Measurements from ENCODE around the gene CD40.

CD40 gene

GRCh38 chr20:46126440-46127056 is 8.4 kb downstream of the CD40 start:
- TF ChIP-seq EGR1 (IDR thresholded peaks at IDR 0.05) (no peak), YY1 (IDR thresholded peaks at IDR 0.05; ENCODE audit: low read depth) (no peak)

- TF ChIP-seq ZBTB7A (IDR thresholded peaks at IDR 0.05; ENCODE audit: low read depth), result no peak
- TF ChIP-seq TEAD4 (IDR thresholded peaks at IDR 0.05), result no peak
- no peak for TF ChIP-seq TCF12 (IDR thresholded peaks at IDR 0.05; ENCODE audit: low read depth)
- no peak for TF ChIP-seq EP300 (IDR thresholded peaks at IDR 0.05; ENCODE audit: borderline replicate concordance)
- TF ChIP-seq REST (IDR thresholded peaks at IDR 0.05; ENCODE audit: low read depth), result no peak
These were observed 9.4 kb downstream of the CD40 start for GRCh38 chr20:46127396-46128010.

GRCh38 chr20:46128310-46129151 is 10.4 kb downstream of the CD40 start:
- no peak for TF ChIP-seq TCF12 (IDR thresholded peaks at IDR 0.05; ENCODE audit: low read depth)
- no peak for TF ChIP-seq REST (IDR thresholded peaks at IDR 0.05; ENCODE audit: low read depth)
- TF ChIP-seq RAD21 (IDR thresholded peaks at IDR 0.05; ENCODE audit: low read depth), result peak; percentile 62
- no peak for TF ChIP-seq TAF1 (IDR thresholded peaks at IDR 0.05; ENCODE audit: low read depth)

- no peak for TF ChIP-seq TAF1 (IDR thresholded peaks at IDR 0.05; ENCODE audit: low read depth)
- no peak for TF ChIP-seq FOXM1 (IDR thresholded peaks at IDR 0.05; ENCODE audit: borderline replicate concordance, low read depth)
- TF ChIP-seq NFIC (IDR thresholded peaks at IDR 0.05), result no peak
- no peak for TF ChIP-seq REST (IDR thresholded peaks at IDR 0.05; ENCODE audit: low read depth)
- no peak for TF ChIP-seq ZBTB7A (IDR thresholded peaks at IDR 0.05; ENCODE audit: low read depth)
- TF ChIP-seq TCF12 (IDR thresholded peaks at IDR 0.05; ENCODE audit: low read depth), result no peak
- TF ChIP-seq EGR1 (IDR thresholded peaks at IDR 0.05), result no peak
- TF ChIP-seq RAD21 (IDR thresholded peaks at IDR 0.05; ENCODE audit: low read depth), result no peak
- TF ChIP-seq TEAD4 (IDR thresholded peaks at IDR 0.05), result no peak
- TF ChIP-seq YY1 (IDR thresholded peaks at IDR 0.05; ENCODE audit: low read depth), result no peak
- no peak for TF ChIP-seq USF1 (IDR thresholded peaks at IDR 0.05)
- no peak for TF ChIP-seq CREB1 (IDR thresholded peaks at IDR 0.05; ENCODE audit: low read depth)
- TF ChIP-seq MAX (IDR thresholded peaks at IDR 0.05), result no peak
- TF ChIP-seq CEBPB (IDR thresholded peaks at IDR 0.05), result no peak
- no peak for TF ChIP-seq EP300 (IDR thresholded peaks at IDR 0.05; ENCODE audit: borderline replicate concordance)
These were observed 11.9 kb downstream of the CD40 start for GRCh38 chr20:46129955-46130481.

- no peak for TF ChIP-seq USF1 (IDR thresholded peaks at IDR 0.05)
- no peak for TF ChIP-seq FOXM1 (IDR thresholded peaks at IDR 0.05; ENCODE audit: borderline replicate concordance, low read depth)
- TF ChIP-seq REST (IDR thresholded peaks at IDR 0.05; ENCODE audit: low read depth), result no peak
- no peak for TF ChIP-seq TEAD4 (IDR thresholded peaks at IDR 0.05)
- TF ChIP-seq NFIC (IDR thresholded peaks at IDR 0.05), result no peak
- no peak for TF ChIP-seq MAX (IDR thresholded peaks at IDR 0.05)
- TF ChIP-seq TAF1 (IDR thresholded peaks at IDR 0.05; ENCODE audit: low read depth), result no peak
- no peak for TF ChIP-seq YY1 (IDR thresholded peaks at IDR 0.05; ENCODE audit: low read depth)
- no peak for TF ChIP-seq ZBTB7A (IDR thresholded peaks at IDR 0.05; ENCODE audit: low read depth)
- no peak for TF ChIP-seq CREB1 (IDR thresholded peaks at IDR 0.05; ENCODE audit: low read depth)
- TF ChIP-seq CEBPB (IDR thresholded peaks at IDR 0.05), result no peak
- no peak for TF ChIP-seq EP300 (IDR thresholded peaks at IDR 0.05; ENCODE audit: borderline replicate concordance)
- no peak for TF ChIP-seq EGR1 (IDR thresholded peaks at IDR 0.05)
- TF ChIP-seq TCF12 (IDR thresholded peaks at IDR 0.05; ENCODE audit: low read depth), result no peak
- no peak for TF ChIP-seq RAD21 (IDR thresholded peaks at IDR 0.05; ENCODE audit: low read depth)
These were observed 12.4 kb downstream of the CD40 start for GRCh38 chr20:46130534-46130933.

Measured in Ishikawa (cell line).